ENCODE measurements around the gene SGK1. TPM values are rescaled to one million over a fixed set of nuclear protein-coding genes. Genes with fewer than 3 reads are reported as not detected.
"Not testable (repeated sequence)": the region's sequence is repeated elsewhere in the genome, so short reads cannot be mapped to it uniquely, and the experiment has no call there.

SGK1 gene
- total RNA-seq, 2 donors from 2014 or later = 151 to 155 TPM

GRCh38 chr6:134339216-134339615 lies 21.3 kb upstream of the SGK1 start:
- DNase-seq (ENCODE audit: low spot score) = no peak
- no peaks in the 10 kb centered on the region for H3K36me3 ChIP-seq
- TF ChIP-seq CTCF (IDR thresholded peaks at IDR 0.05) = no peak
- H3K9me3 ChIP-seq = no peaks in the 10 kb centered on the region
- H3K27me3 ChIP-seq = no peaks in the 10 kb centered on the region
- no peak overlapping the region for H3K4me3 ChIP-seq
- no peaks in the 10 kb centered on the region for H3K4me1 ChIP-seq
- H3K27ac ChIP-seq = no peak overlapping the region

GRCh38 chr6:134331256-134331655 lies 13.3 kb upstream of the SGK1 start:
- H3K4me3 ChIP-seq = no peak overlapping the region
- peaks cover 0 to 1% of the 10 kb centered on the region in 2 donors for H3K9me3 ChIP-seq
- H3K4me1 ChIP-seq = no peaks in the 10 kb centered on the region
- H3K27me3 ChIP-seq = no peaks in the 10 kb centered on the region
- H3K27ac ChIP-seq = no peak overlapping the region
- no peaks in the 10 kb centered on the region for H3K36me3 ChIP-seq
- no peak for TF ChIP-seq CTCF (IDR thresholded peaks at IDR 0.05)
- DNase-seq (ENCODE audit: low spot score) = no peak

- H3K27ac ChIP-seq = no peak overlapping the region
- DNase-seq (ENCODE audit: low spot score) = no peak
- no peak for TF ChIP-seq CTCF (IDR thresholded peaks at IDR 0.05)
- H3K27me3 ChIP-seq = no peaks in the 10 kb centered on the region
- no peak overlapping the region for H3K4me3 ChIP-seq
- no peaks in the 10 kb centered on the region for H3K4me1 ChIP-seq
- peaks cover 0 to 6% of the 10 kb centered on the region in 2 donors for H3K9me3 ChIP-seq
- H3K36me3 ChIP-seq = no peaks in the 10 kb centered on the region
These were observed 12.6 kb upstream of the SGK1 start for GRCh38 chr6:134330555-134330954.

GRCh38 chr6:134328792-134329191 lies 10.9 kb upstream of the SGK1 start:
- H3K4me3 ChIP-seq = no peak overlapping the region

GRCh38 chr6:134328138-134328537 lies 10.2 kb upstream of the SGK1 start:
- H3K4me1 ChIP-seq = no peaks in the 10 kb centered on the region
- no peak overlapping the region for H3K4me3 ChIP-seq
- peaks cover 0 to 12% of the 10 kb centered on the region in 2 donors for H3K9me3 ChIP-seq
- no peaks in the 10 kb centered on the region for H3K27me3 ChIP-seq
- H3K36me3 ChIP-seq = no peaks in the 10 kb centered on the region
- H3K27ac ChIP-seq = no peak overlapping the region
- DNase-seq (ENCODE audit: low spot score) = no peak
- TF ChIP-seq CTCF (IDR thresholded peaks at IDR 0.05) = no peak

More at GRCh38 chr6:134328792-134329191, 10.9 kb upstream of the SGK1 start:
- Histone ChIP-seq H3K4me1 (no peaks in the 10 kb centered on the region), H3K27ac (no peak overlapping the region), H3K9me3 (peaks cover 0 to 12% of the 10 kb centered on the region in 2 donors), H3K27me3 (no peaks in the 10 kb centered on the region), H3K36me3 (no peaks in the 10 kb centered on the region)
- DNase-seq (ENCODE audit: low spot score) = no peak
- TF ChIP-seq CTCF (IDR thresholded peaks at IDR 0.05) = no peak

GRCh38 chr6:134326192-134326591 lies 8.3 kb upstream of the SGK1 start:
- not testable (repeated sequence) for H3K36me3 ChIP-seq; H3K4me1 ChIP-seq; H3K4me3 ChIP-seq; H3K27me3 ChIP-seq; H3K27ac ChIP-seq; DNase-seq (ENCODE audit: low spot score)
- H3K9me3 ChIP-seq = peaks cover 0 to 12% of the 10 kb centered on the region in 2 donors

Data from right atrium auricular region (tissue), 2 donors.